Stimulated activated CD8-positive, alpha-beta memory T cell treated with anti-CD3 and anti-CD28 coated beads, Interleukin-12 subunit alpha, Interleukin-12 subunit beta, amount 100 ng/mL, for 24 hours (primary cell): ENCODE data around the gene NPAS4.
"Not testable (repeated sequence)": the region's sequence is repeated elsewhere in the genome, so short reads cannot be mapped to it uniquely, and the experiment has no call there.

Experiments used
- DNase-seq: peaks from one replicate; pipeline ENCODE4 v3.0.0-alpha.2; 2020; ENCODE audit errors: extremely low read depth

Gene NPAS4

GRCh38 chr11:66418168-66418985, 2.5 kb upstream of the NPAS4 start:
- peak; percentile 41 for DNase-seq

GRCh38 chr11:66418986-66419308, 1.9 kb upstream of the NPAS4 start:
- no peak for DNase-seq

- DNase-seq = no peak
These were observed 1.0 kb upstream of the NPAS4 start for GRCh38 chr11:66419825-66420224.

GRCh38 chr11:66421492-66422205, 814 bp downstream of the NPAS4 start:
- DNase-seq = peak; percentile 43

GRCh38 chr11:66426314-66426713, 5.5 kb downstream of the NPAS4 start:
- DNase-seq = no peak

GRCh38 chr11:66428933-66429332, 8.1 kb downstream of the NPAS4 start:
- DNase-seq = no peak

- peak; percentile 54 for DNase-seq
These were observed 9.3 kb downstream of the NPAS4 start for GRCh38 chr11:66429983-66430602.

GRCh38 chr11:66431287-66431686, 10.5 kb downstream of the NPAS4 start:
- DNase-seq = not testable (repeated sequence)

GRCh38 chr11:66431871-66432329, 11.1 kb downstream of the NPAS4 start:
- DNase-seq = not testable (repeated sequence)

- DNase-seq = no peak
These were observed 11.8 kb downstream of the NPAS4 start for GRCh38 chr11:66432597-66432996.

- DNase-seq = no peak
These were observed 17.2 kb downstream of the NPAS4 start for GRCh38 chr11:66437979-66438503.

- DNase-seq = peak; percentile 72
These were observed 17.9 kb downstream of the NPAS4 start, which contains the start of gene MRPL11 for GRCh38 chr11:66438504-66439466. TSS of gene MRPL11 (minus strand) at chr11:66438848. CDS start at chr11:66438754, 94 bp downstream.

- not testable (repeated sequence) for DNase-seq
These were observed 19.5 kb downstream of the NPAS4 start for GRCh38 chr11:66440101-66440939.

GRCh38 chr11:66440940-66441282, 20.1 kb downstream of the NPAS4 start:
- not testable (repeated sequence) for DNase-seq

GRCh38 chr11:66443602-66444001, 22.8 kb downstream of the NPAS4 start:
- no peak for DNase-seq

- DNase-seq = no peak
These were observed 26.2 kb downstream of the NPAS4 start for GRCh38 chr11:66447012-66447411.

- DNase-seq = no peak
These were observed 27.7 kb downstream of the NPAS4 start for GRCh38 chr11:66448523-66448922.

- DNase-seq = no peak
These were observed 29.7 kb downstream of the NPAS4 start for GRCh38 chr11:66450560-66450959.

GRCh38 chr11:66451663-66452062, 30.8 kb downstream of the NPAS4 start:
- no peak for DNase-seq

- no peak for DNase-seq
These were observed 33.4 kb downstream of the NPAS4 start for GRCh38 chr11:66454247-66454646.
